Measurements from ENCODE around the gene ARHGEF10L. TPM values are rescaled to one million over a fixed set of nuclear protein-coding genes. Genes with fewer than 3 reads are reported as not detected.
"Not testable (repeated sequence)": the region's sequence is repeated elsewhere in the genome, so short reads cannot be mapped to it uniquely, and the experiment has no call there.

Gene ARHGEF10L
- total RNA-seq, 1 donor from 2014 or later = 75.6 TPM

- no peak overlapping the region for H3K27ac ChIP-seq
- no peaks in the 10 kb centered on the region for H3K4me1 ChIP-seq
- H3K27me3 ChIP-seq = peaks cover 4% of the 10 kb centered on the region
- H3K36me3 ChIP-seq = no peaks in the 10 kb centered on the region
- H3K9me3 ChIP-seq = no peaks in the 10 kb centered on the region
- H3K4me3 ChIP-seq = no peak overlapping the region
- intact Hi-C loops (cut with DNase I) = no loop called here
- TF ChIP-seq POLR2AphosphoS5 (IDR thresholded peaks at IDR 0.05; ENCODE audit: insufficient read depth in 1 of 2, low read depth in 1 of 2) (no peak), POLR2A (IDR thresholded peaks at IDR 0.05) (no peak)
- TF ChIP-seq, protein P1, sequence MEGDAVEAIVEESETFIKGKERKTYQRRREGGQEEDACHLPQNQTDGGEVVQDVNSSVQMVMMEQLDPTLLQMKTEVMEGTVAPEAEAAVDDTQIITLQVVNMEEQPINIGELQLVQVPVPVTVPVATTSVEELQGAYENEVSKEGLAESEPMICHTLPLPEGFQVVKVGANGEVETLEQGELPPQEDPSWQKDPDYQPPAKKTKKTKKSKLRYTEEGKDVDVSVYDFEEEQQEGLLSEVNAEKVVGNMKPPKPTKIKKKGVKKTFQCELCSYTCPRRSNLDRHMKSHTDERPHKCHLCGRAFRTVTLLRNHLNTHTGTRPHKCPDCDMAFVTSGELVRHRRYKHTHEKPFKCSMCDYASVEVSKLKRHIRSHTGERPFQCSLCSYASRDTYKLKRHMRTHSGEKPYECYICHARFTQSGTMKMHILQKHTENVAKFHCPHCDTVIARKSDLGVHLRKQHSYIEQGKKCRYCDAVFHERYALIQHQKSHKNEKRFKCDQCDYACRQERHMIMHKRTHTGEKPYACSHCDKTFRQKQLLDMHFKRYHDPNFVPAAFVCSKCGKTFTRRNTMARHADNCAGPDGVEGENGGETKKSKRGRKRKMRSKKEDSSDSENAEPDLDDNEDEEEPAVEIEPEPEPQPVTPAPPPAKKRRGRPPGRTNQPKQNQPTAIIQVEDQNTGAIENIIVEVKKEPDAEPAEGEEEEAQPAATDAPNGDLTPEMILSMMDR (IDR thresholded peaks at IDR 0.05) = no peak
- no peak for DNase-seq (ENCODE audit: extremely low spot score in 2 of 2)
Measured at GRCh38 chr1:17744666-17745478, 205.4 kb downstream of the ARHGEF10L start.

DNA sequence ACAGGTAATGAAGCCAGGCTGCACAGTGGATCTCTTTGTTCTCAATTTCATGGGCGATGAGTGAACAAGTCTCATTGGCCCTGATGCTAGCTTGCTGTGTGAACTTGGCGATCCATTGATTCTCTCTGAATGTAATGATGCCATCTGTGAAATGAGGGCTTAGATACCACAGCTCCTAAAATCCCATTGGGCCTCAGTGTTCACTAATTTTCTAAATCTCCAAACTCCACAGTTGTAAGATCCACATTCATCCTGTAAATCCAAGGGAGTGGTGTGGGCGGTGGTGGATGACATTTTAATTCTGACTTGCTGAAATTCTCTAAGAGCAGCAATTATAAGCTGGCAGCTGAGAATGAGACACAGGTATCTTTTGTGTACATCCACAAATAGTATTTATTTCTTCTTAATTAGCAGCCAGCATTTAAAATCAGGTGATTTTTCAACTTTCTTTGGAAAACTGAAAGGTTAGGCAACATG, 206.0 kb downstream of the ARHGEF10L start:
- Histone ChIP-seq H3K4me1 (no peaks in the 10 kb centered on the region), H3K27ac (no peak overlapping the region), H3K9me3 (no peaks in the 10 kb centered on the region), H3K27me3 (peaks cover 4% of the 10 kb centered on the region), H3K4me3 (no peak overlapping the region), H3K36me3 (no peaks in the 10 kb centered on the region)
- intact Hi-C loops (cut with DNase I) = no loop called here
- TF ChIP-seq, protein P1 (IDR thresholded peaks at IDR 0.05) = no peak
- TF ChIP-seq POLR2A (IDR thresholded peaks at IDR 0.05) (no peak), POLR2AphosphoS5 (IDR thresholded peaks at IDR 0.05; ENCODE audit: insufficient read depth in 1 of 2, low read depth in 1 of 2) (no peak)
- DNase-seq (ENCODE audit: extremely low spot score in 2 of 2) = no peak

- DNase-seq (ENCODE audit: extremely low spot score in 2 of 2); H3K4me1 ChIP-seq; H3K27me3 ChIP-seq; H3K9me3 ChIP-seq; H3K4me3 ChIP-seq; intact Hi-C loops (cut with DNase I); H3K27ac ChIP-seq; H3K36me3 ChIP-seq: not testable (repeated sequence)
Measured at GRCh38 chr1:17746281-17746680, 206.8 kb downstream of the ARHGEF10L start.

DNA sequence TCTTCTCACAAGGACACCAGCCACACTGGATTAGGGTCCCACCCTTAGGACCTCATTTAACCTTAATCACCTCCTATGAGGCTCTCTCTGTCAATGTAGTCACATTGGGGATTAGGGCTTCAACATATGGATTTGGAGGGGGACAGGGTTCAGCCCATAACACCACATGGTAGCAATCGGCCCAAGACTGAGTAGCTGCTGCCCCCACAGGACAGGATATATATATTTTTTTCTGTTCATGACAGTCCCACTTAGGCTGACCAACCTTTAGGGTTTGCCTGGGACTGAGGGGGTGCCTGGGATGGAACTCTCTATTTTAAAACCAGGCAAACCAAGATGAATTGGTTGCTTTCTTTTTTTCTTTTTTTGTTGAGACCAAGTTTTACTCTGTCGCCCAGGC, 207.4 kb downstream of the ARHGEF10L start:
- TF ChIP-seq POLR2AphosphoS5 (IDR thresholded peaks at IDR 0.05; ENCODE audit: insufficient read depth in 1 of 2, low read depth in 1 of 2) = no peak
- TF ChIP-seq, protein P1 (IDR thresholded peaks at IDR 0.05) = no peak
- TF ChIP-seq POLR2A (IDR thresholded peaks at IDR 0.05) = no peak

More for the DNA sequence above, 207.4 kb downstream of the ARHGEF10L start:
- H3K4me3 ChIP-seq = no peak overlapping the region
- peaks cover 4% of the 10 kb centered on the region for H3K27me3 ChIP-seq
- intact Hi-C loops (cut with DNase I) = no loop called here
- H3K36me3 ChIP-seq = no peaks in the 10 kb centered on the region
- H3K4me1 ChIP-seq = no peaks in the 10 kb centered on the region
- DNase-seq (ENCODE audit: extremely low spot score in 2 of 2) = no peak
- no peak overlapping the region for H3K27ac ChIP-seq
- H3K9me3 ChIP-seq = no peaks in the 10 kb centered on the region

Other genes with a start within 250 kb of the ARHGEF10L start
- 0.74 TPM for gene PADI4, start 231.5 kb upstream of the ARHGEF10L start, total RNA-seq
- not detected for gene PADI6, start 167.5 kb upstream of the ARHGEF10L start, total RNA-seq
- gene RCC2, start 100.0 kb upstream of the ARHGEF10L start, total RNA-seq = 31.2 TPM
- not detected for gene ACTL8, start 215.6 kb downstream of the ARHGEF10L start, total RNA-seq

All from vagina (tissue), 2 donors.